Thoracic aorta endothelial cell (primary cell): ENCODE results near the gene RBX1. TPM values are rescaled to one million over a fixed set of nuclear protein-coding genes. Genes with fewer than 3 reads are reported as not detected.

Experiments used
- small RNA-seq: library from RNA; depleted of rRNA; stranded (forward); fragments of <200 nt; gene quantifications from one replicate; pipeline ENCODE3, GENCODE V24; 2012
- total RNA-seq: library from RNA; depleted of rRNA; stranded (reverse); fragments of >200 nt; gene quantifications from 2 replicates; pipeline ENCODE4 v1.2.3, GENCODE V29; 2012

RBX1 gene
- 50.4 and 61.2 TPM in 2 replicates for total RNA-seq

GRCh38 chr22:40950962-40951794 is at the start of gene RBX1:
Gene RBX1 (plus strand): TSS chr22:40951378. CDS start chr22:40951399, 21 bp downstream.

Small RNA genes within 50 kb of the gene (small RNA-seq; reads per million reads assigned to genes)
- gene RF00017, result not detected
- not detected for gene RNU6-379P

Other genes starting within 250 kb of the RBX1 start
- gene SLC25A17, start 132.0 kb upstream of the RBX1 start, total RNA-seq, result 20.3 and 23.8 TPM in 2 replicates
- gene ST13, start 94.7 kb upstream of the RBX1 start, total RNA-seq, result 172 and 188 TPM in 2 replicates
- 19.4 and 23.0 TPM in 2 replicates for gene XPNPEP3, start 94.2 kb upstream of the RBX1 start, total RNA-seq
- gene DNAJB7, start 89.3 kb upstream of the RBX1 start, total RNA-seq, result not detected in 2 replicates
- gene EP300, start 141.2 kb downstream of the RBX1 start, total RNA-seq, result 80.9 and 93.9 TPM in 2 replicates